ENCODE data around the gene MANBA.
"Not testable (repeated sequence)": the region's sequence is repeated elsewhere in the genome, so short reads cannot be mapped to it uniquely, and the experiment has no call there.

MANBA gene

DNA sequence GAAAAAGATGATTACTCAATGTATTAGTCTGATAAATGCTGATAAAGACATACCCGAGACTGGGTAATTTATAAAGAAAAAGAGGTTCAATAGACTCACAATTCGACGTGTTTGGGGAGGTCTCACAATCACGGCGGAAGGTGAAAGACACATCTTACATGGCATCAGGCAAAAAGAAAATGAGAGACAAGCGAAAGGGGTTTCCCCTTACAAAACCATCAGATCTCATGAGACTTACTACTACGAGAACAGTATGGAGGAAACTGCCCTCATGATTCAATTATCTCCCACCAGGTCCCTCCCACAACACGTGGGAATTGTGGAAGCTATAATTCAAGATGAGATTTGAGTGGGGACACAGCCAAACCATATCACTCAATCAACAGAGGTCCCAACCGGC, 141.7 kb downstream of the MANBA start:
- DNase-seq: not testable (repeated sequence)

DNA sequence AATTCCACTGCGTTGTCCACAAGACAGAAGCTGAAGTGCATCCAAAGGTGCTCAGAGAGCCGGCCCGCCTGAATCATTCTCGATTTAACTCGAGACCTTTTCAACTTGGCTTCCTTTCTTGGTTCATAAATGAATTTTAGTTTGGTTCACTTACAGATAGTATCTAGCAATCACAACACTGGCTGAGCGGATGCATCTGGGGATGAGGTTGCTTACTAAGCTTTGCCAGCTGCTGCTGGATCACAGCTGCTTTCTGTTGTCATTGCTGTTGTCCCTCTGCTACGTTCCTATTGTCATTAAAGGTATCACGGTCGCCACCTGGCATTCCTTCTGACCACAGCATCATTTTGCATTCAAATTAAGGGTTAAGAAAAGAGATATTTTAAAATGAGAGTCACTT, 144.1 kb downstream of the MANBA start:
- DNase-seq: no peak

DNA sequence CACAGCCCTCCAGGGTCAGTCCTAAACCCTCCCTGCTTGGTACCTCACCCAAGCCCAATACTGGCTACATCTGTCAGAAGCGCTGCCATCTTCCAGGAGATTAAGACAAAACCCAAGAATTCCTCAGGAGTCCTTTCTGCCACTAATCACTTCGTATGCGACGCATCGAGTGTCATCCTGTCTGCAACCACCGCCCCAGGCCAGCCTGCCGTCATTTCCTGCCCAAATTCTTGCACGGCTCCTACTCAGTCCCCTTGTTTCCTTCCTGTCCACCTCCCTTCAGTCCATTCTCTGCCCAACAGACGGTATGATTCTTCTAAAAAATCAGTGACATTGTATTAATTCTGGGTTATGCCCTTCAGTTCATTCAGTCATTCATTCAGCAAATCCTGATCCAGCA, 146.0 kb downstream of the MANBA start:
- DNase-seq: peak; percentile 64

DNA sequence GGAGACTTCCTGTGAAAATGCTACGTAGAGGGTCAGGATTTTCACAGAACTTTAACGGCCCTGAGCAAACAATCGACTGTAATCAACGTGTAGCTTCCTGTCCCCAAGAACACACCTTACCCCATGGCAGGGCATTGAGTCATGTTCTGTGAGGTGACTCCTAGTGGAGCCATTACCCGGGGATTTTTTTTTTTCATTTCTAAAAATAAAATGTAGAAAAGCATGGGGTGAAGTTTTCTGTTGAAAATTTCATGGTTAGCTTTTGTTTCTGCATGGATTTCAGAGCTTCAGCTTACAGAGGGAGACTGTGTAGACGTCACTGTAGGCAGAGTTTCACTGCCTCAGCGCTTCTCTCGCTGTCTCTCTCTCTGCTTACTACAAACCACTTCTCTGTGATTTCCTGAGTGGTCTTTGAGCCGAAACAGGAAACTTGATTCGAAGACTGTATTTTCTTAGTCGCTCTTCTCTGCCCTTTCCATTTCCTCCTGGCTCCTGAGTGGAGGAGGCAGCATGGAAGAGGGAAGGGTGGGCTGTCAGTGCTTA, 147.9 kb downstream of the MANBA start:
- peak; percentile 74 for DNase-seq

DNA sequence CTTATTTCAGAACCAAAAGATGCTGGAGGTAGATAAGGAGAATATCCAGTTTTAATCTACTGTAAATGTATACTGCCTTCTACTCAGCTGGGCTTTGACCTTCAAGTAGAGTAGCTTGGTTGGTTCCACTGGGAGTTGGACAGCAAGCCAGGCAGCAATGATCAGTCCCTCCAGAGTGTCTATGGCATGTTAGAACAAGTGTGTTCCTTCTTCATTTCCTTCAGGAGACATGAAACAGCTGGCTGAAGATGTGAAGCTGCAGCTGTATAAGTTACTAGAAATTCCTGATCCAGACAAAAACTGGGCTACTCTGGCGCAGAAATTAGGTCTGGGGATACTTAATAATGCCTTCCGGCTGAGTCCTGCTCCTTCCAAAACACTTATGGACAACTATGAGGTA, 148.6 kb downstream of the MANBA start:
- no peak for DNase-seq

DNA sequence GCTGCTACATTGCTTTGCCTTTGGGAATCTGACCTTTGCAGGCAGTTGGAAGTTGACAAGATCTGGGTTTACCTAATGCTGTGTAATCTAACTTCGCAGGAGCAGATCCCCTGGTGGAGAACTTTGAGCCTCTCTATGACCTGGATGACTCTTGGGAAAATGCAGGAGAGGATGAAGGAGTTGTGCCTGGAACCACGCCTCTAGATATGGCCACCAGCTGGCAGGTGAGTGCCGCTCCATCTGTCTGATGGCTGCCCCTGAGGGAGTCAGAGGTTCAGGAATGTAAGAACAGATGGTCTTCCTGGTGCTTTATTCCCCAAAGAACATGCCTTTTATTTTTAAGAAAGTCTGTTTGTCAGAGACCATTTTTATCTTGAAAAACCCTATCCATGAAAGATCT, 150.3 kb downstream of the MANBA start:
- no peak for DNase-seq

DNA sequence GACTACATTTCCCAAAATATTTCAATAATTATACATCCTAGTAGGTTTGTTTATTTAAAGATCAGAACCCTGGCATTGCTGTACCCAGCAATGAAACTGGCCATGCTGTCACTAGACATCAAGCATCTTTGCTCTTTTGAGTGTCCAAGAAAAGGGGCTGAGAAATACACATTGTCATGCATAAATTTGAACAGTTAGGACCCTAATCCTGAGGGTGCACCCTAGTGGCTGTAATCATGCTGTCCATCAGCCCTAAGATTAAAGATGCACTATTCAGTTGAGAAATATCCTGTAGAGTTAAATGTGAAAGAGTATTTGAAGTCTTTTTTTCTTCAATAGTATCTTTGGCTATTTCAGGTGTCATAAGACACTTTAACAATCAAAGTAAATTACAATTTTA, 150.8 kb downstream of the MANBA start:
- no peak for DNase-seq

DNA sequence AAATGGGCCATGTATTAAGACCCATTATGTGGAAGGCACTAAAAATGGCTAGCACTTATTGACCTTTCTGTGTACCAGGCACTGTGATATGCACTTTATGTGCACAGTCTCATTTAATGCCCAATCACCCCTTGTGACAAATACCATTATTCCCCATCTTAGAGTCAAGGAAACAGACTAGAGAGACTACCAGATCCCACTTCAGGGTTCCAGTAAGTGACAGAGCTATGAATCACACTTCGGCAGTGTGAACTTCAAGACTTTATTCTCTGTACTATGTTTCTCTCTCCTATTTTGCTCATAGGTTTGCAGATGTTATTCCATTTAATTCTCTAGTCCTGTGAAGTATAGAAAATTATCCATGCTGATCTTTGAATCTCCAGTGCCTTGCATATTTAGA, 152.6 kb downstream of the MANBA start:
- no peak for DNase-seq

DNA sequence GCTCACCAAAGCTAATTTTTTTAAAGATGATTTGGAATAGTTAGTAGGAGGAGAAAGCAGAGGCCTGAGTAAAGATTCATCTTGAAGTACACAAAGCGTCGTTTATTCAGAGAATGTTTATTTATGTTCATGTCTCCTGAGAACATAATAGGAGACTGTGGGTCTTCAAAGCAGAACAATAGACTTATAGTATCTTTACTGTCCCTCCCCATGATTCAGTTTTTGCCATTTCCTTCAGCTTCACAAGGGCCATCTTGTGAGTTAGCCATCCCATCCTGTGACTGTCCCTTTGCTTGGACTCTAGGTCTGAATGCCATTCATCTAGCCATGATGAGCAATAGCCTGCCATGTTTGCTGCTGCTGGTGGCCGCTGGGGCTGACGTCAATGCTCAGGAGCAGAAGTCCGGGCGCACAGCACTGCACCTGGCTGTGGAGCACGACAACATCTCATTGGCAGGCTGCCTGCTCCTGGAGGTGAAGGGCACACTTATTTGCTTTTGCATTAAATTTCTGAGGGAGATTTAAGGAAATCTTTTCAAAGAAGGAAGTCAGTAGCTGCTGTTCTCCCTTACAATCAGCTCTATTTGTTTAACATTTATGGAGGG, 153.8 kb downstream of the MANBA start:
- DNase-seq: no peak

DNA sequence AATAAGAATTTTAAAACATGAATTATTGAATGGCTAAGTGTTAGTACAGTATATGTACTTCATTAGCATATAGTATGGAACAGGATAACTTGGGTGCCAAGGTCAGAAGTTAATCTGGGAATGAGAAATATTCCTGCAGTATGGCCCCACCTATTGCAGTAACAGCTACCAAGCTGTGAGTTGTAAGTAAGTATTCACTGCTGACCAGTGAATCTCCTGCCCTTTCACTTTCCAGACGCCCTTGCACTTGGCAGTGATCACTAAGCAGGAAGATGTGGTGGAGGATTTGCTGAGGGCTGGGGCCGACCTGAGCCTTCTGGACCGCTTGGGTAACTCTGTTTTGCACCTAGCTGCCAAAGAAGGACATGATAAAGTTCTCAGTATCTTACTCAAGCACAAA, 154.5 kb downstream of the MANBA start:
- DNase-seq: no peak

DNA sequence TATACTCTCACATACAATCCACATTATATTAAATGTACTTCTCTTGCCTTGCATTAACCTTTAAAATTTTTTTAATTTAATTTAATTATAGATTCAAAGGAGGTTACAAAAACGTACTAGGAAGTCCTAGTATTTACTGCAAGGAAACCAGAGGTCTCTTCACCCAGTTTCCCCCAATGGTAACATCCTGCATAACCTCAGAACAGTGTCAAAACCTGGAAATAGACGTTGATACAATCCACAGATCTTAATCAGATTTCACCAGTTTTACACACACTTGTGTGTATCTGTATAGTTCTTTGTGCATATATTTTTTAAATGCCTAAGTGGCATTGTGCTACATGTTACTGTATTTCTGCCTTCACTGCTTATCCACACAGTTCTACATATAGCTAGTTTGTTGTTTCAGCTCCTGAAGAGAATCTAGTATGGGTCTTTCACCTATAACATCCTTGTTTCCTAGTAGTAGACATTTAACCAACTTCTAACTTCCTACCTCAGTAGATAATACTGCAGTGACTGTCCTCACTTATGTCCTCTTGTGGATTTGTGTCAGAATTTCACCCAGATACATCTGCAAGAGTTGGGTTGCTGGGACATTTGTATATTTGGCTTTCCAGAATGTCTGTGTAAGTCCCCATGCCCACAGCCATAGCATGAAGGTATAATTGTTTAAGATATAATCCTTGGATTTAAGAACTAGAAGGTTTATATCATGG, 156.4 kb downstream of the MANBA start:
- no peak for DNase-seq

DNA sequence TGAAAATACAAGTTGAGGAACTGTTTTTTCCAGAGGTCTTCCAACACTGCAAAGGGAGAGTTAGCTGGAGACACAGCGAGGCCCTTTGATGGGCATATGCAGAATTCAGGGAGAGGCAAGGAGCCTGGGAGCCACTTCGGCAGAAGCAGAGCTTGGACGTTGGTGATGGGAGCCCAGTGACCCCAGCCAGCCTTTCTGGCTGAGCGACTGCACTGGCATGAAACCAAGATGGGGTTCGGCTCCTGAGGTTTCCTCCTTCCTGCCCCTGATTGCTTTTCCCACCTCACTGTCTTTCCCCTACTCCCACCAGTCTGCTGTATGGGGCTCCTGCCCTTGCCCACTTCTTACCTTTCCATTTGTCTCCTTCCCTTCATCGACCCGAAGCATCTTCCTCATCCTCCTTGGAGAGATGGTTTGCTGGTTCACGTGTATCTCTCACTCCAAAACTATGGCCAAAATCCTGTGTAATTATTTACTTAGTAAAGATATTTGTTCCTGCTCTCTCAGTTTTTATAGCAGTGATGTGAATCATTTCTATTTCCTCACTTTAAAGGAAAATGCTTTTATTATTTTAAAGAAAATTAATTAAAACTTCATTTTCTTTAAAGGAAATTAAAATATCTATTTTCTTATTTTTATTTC, 159.1 kb downstream of the MANBA start:
- DNase-seq: no peak

DNA sequence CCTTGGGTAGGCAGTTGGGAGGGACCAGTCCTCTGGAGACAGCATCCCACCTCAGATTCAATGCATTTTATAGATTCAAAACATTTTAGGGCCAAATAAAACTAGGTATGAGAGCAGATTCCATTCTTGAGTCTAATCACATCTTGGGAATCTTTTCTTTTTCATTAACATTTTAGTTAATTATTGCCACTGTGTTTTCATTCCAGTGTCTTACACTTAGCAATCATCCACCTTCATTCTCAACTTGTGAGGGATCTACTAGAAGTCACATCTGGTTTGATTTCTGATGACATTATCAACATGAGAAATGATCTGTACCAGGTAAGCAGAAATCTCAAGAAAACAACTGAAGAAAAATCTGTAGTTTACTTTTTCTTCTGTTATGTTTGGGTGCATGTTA, 160.1 kb downstream of the MANBA start:
- no peak for DNase-seq

DNA sequence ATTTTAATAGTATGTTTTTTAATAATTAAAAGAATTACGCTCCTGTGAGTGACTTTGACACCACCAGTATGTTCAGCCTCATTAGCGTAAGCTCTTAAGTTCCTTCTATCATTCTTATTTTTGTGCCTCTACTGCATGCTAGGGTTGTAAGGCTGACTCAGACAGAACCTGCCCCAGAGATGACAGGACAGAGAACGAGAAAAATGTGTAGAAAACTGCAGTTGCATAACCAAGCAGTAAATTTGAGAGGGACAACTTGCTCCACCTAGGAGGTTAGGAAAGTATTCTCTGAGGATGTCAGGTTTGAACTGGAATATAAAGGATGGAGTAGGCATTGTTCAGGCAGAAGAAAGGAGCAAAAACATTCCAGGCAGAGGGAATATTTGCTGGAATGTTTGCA, 160.9 kb downstream of the MANBA start:
- no peak for DNase-seq

DNA sequence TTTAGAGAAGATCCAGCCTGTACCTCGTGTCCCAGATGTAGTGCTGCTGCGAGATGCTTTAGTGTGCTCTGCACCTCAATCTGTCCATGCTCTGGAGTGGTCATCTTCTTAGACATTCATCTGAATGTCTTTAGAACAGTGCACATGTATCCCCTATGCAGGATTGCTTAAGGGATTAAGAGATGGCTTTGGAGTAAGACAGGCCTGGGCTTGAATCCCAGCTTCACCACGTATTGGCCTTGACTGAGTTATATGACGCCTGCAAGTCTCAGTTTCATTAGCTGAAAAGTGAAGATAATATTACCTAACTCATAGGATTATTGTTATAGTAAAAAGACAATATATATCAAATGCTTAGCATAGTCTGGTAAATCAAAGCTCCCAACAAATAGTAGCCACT, 161.3 kb downstream of the MANBA start:
- DNase-seq: no peak

DNA sequence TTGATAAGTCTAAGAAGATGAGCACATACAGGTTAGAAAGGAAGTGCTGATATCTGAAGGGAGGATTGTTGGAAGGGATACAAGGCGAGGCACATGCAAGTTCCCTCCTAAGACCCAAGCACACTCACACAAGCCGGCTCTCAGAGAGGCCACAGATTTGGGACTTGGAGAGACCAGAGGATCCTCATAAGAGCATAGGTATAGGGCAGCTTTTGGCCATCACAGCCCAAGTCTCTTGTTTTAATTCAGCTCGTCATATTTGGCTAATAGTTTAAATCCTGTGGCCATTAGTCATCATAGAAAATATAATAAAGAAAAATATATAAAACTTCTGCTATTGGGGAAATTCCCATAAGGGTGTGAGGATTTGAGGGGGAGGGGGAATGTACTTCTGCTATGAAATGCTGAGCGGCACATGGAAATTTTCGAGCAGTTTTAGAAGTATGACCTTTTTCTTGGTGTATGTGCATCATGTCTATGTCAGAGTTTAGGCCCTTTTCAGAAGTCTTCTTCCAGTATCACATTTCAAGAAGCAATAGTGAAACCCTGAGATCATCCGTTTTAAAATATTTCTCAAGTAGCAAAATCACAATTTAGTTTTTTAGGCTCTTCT, 161.9 kb downstream of the MANBA start:
- DNase-seq: peak; percentile 29

DNA sequence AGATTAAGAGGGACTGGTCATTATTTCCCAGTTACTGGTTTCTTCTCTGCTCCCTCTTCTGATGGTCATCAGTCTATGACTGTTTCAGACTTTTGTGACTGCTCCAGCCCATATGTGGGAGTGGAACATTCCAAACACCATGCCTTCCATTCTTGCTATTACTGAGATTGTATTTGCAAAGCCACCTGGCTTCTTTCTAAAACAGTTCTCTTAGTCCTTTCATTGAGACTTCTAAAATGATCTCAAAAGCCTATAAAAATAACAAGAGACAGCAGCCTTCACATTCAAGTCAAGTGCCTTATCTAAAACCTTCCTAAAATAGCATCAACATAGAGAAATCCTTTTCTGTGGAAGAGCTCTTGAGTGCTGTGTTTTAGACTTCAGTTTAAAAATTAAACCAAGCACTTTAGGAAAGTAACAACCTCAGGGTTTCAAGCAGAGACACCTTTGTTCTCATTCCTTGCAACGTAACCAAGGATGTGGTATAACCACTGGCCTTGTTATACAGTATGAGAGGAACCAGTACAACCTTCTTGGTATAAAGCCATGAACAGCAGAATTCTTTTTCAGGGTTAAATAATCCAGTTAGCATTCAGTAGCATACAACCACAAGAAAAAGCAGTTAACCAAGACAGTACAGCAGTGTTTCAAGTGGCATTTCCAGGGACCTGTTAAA, 162.5 kb downstream of the MANBA start:
- DNase-seq: peak; percentile 65

DNA sequence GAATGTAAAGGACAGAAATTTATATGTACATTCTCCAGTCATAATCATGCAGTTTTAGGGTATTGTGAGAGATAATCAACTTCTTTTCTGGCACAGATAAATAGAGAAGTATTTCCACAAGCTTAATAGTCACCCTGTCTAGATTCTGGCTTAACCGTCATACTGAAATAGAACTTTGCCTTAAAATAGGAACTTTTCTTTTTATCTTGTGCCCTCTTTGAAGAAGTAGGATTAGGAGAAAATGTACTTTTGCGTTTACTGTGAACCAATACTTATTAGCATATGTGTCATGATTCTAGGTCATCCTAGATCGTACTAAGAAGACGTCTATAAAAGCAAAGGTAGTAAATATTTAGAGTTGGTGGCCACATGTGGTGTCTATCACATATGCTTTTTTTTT, 164.2 kb downstream of the MANBA start:
- DNase-seq: no peak

DNA sequence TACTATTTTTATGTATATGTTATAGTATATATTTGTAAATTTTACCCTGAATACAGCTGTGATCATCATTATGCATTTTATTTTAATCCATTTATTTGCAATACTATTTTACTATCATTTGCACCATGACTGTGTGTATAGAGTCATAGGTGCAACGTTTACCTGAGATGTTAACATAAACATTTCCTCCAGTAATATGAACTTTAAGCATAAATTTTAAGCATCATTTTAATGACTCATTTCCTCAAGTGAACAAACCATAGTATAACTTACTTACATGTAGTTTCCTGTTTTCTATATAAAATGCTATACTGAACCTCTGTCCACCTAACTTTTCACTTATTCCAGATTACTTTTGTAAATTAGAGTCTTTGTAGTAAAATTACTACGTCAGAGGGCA, 166.8 kb downstream of the MANBA start:
- no peak for DNase-seq

DNA sequence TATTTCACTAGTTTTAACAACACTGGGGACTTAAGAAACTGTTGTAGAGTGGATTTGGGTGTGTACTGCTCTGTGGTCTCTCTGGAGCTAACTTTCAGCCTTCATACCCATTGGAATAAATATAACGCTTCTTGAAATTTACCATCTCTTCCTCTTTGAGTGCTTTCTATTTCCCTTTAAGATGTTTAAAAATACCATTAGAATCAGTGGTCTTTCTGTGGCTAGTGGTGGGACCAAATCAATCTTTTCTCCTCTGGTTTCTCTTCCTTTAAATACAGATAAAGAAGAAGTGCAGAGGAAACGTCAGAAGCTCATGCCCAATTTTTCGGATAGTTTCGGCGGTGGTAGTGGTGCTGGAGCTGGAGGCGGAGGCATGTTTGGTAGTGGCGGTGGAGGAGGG, 167.6 kb downstream of the MANBA start:
- no peak for DNase-seq

DNA sequence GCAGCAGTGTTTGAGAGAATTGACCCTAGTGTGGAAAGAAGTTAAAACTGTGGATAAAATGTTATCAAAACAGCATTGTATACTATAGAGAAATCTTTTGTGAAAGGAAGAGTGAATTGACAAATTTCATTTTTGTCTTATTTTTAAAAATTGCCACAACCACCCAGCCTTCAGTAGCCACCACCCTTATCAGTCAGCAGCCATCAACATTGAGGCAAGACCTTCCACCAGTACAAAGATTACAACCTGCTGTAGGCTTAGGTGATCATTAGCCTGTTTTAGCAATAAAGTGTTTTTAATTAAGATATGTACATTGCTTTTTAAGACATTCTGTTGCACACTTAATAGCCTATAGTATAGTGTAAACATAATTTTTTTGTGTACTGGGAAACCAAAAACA, 168.5 kb downstream of the MANBA start:
- no peak for DNase-seq

DNA sequence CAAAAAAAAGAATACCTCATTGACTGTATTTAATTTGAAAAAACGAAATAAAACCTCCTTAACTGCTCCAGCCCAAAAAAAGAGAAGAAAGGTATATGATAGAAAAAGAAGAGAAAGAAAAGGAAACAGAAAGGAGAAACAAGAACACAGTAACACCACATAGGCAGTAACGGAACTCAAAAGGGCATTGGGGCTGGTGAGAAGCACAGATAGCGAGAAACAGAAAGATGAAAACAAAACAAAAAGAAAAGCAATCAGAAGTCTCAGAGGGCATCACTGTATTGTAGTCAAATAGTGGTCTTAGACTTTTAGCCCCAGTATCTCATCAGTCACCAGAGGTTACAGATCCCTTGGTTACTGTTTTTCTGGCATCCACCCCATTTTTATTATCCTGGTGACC, 171.0 kb downstream of the MANBA start:
- DNase-seq: no peak

DNA sequence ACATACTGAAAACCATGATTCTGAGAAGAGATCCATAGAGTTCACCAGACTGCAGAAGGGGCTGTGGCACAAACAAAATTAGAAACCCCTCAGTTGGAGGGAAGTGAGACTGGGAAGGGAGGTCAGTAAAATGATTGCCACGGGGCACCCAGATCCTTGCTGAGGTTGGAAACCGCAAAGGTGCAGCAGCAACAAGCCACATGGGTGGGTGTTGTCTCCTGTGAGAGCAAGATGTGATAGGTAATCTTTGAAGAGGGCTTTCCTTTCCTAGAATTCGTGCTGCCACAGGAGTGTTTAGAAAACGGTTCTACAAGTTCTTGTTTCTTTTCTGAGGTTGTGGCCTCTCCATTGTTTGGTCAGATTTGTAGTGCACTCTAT, 174.1 kb downstream of the MANBA start:
- peak; percentile 60 for DNase-seq
